NCI-H524 (cell line): ENCODE measurements around the gene MYH10.

Experiments
- DNase-seq, 2 experiments: peaks; one replicate each; lab custom pipeline; 2025; lab: John Stamatoyannopoulos, UW

Gene MYH10

DNA sequence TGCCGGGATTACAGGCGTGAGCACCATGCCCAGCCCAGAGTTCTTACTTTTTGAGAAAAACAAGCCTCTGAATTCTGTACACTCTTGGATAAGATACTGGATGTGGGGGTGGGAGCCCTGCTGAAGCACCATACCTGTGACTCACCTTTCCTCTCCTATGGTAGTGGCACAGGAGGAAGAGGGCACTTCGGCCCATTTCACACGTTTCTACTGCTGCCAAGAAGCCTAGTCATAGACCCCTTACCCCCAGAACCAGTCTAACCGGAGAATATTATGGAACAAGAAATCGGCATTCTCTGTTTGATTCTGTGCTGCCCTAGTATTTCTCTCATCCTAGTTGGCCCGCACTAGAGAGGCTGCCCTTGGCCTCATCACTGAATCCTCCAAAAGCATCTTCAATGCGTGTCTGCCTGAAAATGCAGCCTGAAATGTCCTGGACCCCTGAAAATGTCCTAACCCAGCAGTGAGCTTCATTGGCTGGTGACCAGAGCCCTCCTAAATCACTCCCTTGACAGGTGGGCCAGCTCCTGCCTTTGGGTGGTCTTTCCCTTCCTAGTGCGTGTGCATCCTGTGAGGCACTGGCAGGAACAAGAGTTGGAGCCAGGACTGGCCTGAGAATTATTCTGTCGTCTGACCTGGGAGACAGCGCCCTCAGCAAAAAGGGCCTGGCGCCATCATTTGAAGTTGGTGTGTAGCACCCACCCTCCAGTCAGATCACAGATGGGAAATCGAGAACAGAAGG is 156.9 kb downstream of the MYH10 start:
- no peak for DNase-seq

DNA sequence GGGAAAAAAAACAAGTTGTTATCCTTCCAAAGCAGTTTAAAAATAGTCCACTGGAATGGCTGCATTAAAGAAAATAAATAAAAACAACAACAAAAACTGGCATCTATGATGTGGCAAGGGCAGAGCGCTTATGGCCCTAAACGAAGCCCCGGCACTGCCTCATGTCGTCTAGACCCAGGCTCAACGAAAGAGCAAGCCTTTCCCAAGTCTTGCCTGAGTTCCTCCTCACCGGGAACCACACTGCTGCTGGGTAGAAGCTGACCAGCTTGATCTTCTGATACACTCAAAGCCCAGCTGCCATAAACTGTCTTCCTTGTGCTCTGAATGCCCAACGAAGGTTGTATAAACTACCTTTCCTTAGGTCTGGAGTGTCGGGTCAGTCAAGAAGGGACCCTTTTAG is 157.9 kb downstream of the MYH10 start:
- no peak for DNase-seq

DNA sequence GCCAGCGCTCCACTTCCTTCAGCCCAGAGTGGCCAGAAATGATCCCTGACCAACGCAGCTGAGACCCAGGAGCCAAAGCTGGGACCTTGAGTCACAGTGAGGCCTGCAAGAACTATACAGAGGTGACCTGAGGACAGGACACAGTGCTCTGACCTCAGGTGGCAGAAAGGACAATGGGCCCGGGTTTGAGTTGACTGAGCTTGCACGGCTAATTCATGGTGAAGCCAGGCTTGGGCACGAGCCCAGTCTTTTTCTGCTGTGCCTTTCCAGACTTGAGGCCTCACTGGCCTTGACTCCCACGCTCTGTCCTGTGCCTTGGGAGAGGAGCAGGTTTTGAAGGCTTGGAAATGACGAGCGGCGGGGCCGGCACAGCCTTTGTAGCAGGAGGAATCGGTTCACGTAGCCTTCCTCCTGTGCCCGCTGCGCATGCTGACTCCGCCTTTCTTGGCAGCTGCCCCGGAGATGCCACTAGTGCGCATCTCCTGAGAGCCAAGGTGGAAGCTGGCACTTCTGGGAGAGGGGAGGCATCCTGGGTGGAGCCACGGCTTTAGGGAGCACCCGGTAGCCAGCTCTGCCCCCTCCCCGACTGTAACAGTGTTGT is 160.0 kb downstream of the MYH10 start:
- DNase-seq, result no peak

GRCh38 chr17:8469964-8470363 is 160.6 kb downstream of the MYH10 start:
- DNase-seq, result no peak

- no peak for DNase-seq
These were observed 161.5 kb downstream of the MYH10 start for GRCh38 chr17:8468980-8469379.

DNA sequence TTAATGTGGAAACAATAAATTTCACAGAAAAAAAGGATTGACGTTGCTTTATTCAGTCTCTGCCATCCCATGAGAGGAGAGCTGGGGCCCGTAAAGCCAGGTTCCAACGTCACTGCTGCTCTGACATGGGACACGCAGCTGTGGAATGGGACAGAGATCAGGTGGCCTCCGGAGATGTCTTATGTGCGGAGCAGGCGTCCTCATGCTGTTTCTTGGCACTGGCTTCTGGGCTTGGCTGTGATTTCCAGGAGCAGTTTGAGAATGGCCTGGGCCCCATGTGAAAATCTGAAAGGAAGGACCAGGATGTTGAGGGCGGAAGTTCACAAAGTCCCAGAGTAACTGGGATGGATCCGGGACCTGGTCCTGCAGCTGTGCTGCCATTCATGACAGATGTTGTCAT is 162.4 kb downstream of the MYH10 start:
- DNase-seq, result no peak

DNA sequence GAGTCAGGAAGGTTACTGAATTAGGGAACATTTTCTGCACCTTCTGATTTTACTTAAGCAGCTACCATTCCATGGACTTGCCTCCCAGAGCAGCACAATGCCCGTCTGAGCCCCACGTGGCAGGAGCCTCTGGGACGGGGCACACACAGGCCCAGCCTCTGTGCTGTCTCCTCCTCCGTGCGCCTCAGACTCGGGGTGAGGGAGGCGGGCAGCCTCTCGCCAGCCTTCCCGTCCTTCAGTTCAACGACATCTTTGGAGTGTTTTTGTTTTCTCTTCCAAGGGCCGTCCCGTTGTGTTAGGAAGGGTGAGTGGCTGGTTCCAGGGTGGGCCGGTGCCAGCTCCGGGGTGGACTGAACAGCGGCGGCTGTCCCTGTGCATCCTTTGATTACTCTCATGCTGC is 163.0 kb downstream of the MYH10 start:
- DNase-seq, result no peak

DNA sequence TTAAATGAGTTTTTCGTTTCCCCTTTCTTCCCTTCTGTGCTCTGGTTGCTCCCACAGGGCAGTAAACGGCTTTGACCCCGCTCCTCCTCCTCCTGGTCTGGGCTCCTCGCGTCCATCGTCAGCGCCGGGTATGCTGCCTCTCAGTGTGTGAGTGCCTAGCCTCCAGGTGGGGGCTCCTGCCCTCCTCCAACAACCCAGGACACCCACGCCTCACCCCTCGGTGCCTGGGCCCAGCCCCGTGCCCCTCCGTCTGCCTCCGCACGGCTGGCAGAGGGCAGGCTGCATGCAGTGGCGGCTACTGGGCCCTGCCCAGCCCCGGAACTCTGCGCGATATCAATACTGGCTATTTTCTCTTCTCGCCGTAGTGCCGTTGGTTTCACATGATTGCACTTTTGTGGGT is 163.7 kb downstream of the MYH10 start:
- DNase-seq, result no peak

DNA sequence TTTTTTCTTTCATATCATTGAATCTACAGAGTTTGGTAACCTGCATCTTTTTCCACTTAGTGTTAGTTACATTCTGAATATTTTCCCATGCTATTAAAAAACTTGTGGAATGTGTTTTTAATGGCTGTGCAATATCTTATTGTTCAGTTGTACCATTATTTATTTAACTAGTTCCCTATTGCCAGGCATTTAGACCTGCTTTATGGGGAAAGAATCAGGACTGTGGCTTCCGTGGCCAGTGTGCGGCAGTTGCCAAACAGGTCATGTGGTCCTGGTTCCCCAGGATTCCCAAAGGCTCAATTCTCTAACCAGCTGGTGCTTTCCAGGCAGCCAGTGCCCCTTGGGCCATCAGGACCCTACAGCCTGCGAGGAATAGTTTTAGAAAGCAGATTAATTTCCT is 164.1 kb downstream of the MYH10 start:
- no peak for DNase-seq

GRCh38 chr17:8465759-8466158 is 164.8 kb downstream of the MYH10 start:
- DNase-seq, result no peak

GRCh38 chr17:8465356-8465755 is 165.2 kb downstream of the MYH10 start:
- DNase-seq, result no peak

DNA sequence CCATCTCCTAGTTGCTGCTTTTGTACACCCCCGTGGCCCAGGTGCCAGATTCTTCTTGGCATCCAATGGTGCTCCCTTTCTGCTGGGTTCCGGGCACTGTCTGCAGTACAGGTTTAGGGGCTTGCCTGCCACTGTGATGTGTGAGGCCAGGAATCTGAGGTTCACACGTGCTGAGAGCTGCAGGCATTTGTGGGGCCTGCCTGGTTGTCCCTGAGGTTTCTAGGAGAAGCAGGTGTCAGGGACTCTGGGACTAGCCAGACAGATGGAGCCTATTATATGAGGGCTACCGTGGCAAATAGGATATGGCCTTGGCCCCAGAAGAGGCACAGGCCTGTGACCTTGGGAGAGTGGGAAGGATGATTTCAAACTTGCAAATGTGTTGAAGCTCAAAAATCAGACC is 165.6 kb downstream of the MYH10 start:
- DNase-seq, result no peak

DNA sequence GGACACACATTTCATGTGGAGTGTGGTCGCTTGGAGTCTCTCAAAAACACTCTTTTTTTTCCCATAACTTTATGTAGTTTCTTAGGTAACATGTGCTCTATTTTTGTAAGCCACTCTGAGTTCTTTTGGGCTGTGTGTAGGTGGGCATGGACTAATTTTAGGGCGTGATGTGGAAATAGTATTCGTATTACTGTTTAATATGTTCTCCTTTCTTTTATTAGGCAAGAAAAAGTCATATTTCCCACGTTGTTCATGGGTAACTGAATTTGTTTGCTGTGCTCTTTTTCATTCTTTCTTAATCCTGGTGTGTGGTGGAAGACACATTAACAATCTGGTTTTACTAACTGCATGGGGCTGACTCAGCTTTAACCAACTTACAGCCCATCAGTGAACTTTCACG is 167.4 kb downstream of the MYH10 start:
- no peak for DNase-seq

DNA sequence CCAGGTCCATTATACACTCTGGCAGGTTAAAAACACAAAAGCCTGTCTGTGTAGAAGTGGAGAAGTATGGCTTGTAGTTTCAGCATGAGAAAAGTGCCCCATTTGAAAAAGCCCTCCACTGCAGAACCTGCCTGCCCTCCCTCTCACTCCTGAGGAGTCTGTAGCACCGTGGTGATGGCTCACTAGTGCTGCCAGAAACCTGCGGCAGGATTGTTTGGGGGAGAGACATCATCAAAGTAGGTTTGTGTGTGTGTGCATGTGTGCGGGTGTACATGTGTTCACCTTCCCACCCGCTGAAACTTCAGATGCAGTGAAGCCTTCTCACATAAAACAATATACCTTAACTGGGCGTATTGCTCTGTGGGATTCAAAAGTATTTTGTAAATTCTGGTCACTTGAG is 168.0 kb downstream of the MYH10 start:
- DNase-seq, result no peak

GRCh38 chr17:8459831-8460230 is 170.7 kb downstream of the MYH10 start:
- DNase-seq, result no peak

DNA sequence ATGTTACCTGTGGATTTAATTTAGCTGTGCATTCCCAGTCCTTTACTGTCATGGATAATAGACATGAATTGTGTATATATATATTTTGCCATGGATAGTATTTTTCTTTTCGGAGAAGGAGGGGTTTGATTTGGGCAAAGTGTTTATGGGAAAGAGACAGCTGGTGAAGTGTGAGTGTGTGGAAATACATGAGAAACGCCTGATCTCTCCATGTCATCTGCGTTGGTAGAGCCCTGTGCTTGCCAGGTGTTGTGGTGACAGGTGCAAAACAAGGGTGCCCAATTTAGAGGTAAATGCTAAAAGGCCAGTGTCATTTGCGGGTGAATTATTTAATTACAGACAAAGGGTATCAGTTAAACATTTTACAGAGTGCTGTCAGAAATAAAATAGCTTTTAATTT is 171.4 kb downstream of the MYH10 start:
- DNase-seq, result no peak

GRCh38 chr17:8458128-8458527 is 172.4 kb downstream of the MYH10 start:
- DNase-seq, result no peak

DNA sequence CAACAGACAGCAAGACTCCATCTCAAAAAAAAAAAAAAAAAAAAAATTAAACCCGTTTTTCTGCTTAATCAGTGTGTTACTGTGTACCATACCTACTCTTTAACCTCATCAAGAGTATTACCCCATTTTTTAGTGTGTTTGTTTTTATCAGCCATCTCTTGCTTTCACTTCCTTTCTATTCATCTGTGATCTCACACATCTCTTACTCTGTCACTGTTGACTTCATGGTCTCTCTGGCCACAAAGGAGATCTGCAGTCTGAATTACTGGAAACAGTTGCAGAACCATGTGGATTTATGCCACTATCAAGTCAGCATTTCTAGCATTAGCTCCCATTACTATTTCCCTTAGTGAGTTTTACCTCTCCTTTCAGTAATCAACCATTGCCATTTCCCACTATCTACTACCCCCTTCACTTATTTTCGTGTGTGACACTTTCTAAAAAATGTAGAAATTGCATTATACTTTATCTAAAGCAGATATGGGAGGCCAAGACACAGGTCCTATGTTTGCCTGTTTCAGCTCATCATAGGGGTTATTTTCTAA is 174.8 kb downstream of the MYH10 start:
- DNase-seq, result no peak

DNA sequence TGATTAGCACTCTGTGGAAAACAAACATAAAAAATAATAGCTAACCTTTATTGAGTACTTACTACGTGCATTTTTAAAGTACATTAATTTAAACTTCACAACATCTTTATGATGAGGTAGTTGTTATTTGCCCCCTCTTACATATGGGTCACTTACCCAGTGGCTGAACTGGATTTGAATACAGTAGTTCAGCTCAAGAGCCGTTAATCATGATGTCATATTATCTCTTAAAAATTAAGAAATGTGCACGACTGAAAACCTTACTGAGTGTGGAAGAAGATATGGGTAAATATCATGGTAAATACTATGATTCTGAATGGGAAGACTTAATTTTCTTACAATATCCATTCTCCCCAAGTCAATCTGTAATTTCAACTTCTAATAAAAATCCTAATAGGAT is 177.2 kb downstream of the MYH10 start:
- DNase-seq, result no peak

DNA sequence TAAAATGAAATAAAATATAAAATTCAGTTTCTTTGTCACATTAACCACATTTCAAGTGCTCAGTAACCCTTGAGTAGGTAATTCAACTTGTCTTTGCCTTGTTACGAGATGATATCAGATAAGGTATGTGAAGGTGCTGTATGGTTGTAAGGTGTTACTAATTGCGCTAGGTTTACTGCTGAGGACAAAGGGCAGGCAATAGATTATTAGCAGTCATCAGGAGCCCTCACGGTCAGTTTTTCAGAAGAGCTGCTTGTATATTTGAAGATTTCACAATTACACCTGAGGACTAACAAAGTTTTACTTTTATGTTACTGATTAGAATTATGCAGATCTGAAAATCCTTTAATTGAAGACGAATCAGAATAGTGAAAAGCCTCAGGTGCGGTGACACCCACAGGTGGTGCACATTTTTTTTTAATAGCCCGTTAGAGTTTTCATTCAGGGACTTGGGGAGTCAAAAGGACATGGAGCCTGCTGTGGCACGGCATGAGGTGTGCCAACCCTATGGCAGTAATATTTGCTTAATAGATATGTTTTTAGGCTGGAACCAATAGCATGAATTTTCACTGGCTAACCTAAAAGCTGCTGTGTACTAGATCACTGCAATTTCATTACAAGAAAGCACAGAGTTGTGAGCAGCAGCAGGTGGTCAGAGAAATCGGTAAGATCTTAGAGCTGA is 178.5 kb downstream of the MYH10 start:
- DNase-seq, result no peak

GRCh38 chr17:8448310-8448709 is 182.2 kb downstream of the MYH10 start:
- no peak for DNase-seq

- DNase-seq, result no peak
These were observed 182.7 kb downstream of the MYH10 start for GRCh38 chr17:8447799-8448198.

DNA sequence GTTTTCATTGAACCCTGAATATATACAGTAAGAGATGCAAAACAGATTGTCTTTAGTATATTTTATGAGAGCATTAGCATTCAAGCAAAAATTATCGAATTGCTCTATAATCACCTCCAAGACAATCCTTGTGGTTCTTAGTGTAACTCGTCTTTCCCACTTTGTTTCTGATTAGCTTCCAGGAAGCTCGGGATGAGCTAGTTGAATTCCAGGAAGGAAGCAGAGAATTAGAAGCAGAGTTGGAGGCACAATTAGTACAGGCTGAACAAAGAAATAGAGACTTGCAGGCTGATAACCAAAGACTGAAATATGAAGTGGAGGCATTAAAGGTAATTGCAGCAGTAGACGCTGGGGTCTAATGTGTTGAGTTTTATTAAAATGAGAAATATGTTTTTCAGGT is 185.0 kb downstream of the MYH10 start:
- DNase-seq, result no peak
